HG03060 (cell line): ENCODE data around the gene EEFSEC.

Experiments
- ATAC-seq: cut with Tn5 transposase; IDR thresholded peaks from one replicate; pipeline ENCODE4 v1.9.1; 2021; ENCODE audit warnings: low read depth, moderate number of reproducible peaks; ENCODE audit not compliant: unreplicated experiment

The EEFSEC gene

DNA sequence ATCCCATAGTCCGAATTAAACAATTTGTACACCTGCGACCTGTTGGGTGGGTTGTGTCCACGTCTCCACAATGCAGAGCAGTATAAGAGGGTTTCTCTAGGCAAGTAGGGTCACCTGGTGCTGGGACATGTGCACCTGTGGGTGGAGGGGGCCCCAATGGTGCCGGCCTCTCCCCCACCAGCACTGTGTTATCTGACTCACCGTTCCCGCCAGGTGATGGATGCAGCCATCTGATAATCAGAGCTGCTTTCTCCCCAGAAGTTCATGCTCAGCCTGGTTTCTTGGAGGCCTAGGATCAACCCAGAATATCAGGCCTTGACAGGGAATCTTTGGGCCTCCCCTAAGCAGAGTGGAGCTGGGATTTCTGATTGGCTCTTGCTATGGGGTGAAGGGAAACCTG, 227.4 kb downstream of the EEFSEC start:
- ATAC-seq = no peak

DNA sequence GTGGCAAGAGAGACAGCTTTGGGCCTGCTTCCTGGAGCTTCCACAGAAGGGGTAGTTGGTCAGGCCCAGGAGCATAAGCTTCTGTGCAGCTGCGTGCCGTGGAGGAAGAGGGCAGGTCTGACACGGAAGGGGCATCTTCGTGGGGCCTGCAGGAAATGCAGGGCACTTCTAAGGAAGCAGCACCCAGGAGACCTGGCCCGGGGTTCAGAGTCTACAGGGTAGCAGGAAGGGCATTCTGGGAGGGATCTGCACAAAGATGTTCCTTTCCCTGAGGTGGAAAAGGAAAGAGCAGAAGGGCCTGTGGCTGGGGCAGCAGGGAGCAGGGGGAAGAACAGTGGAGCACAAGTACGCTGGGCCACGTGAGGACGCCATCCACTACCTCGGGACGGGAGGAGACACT, 228.3 kb downstream of the EEFSEC start:
- ATAC-seq = no peak

DNA sequence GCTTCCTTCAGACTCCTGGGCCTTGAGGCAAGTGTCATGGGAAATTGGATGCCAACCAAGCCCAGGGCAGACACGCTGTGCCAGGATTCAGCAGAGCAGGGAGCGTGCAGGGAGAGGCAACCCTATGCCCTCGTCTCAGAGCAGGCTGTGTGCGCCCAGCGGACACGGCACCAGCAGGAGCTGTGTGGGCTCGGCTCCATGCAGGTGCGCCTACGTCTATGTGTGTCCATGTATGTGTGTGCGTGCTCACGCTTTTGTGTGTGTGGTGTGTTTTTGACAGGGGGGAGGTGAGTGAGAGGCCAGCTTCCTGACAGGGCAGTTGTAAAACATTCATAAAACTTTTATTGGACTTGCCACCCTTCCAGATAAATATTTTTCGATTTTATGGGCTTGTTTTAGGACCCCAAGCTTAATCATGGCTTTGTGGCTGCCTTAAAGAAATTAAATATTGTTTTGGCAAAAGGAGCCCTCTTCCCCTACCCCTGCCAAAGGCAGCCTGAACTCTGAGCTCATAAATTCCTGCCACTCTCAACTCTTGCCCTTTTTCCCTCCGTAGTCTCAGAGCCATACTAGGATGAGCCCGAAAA, 229.0 kb downstream of the EEFSEC start:
- no peak for ATAC-seq

DNA sequence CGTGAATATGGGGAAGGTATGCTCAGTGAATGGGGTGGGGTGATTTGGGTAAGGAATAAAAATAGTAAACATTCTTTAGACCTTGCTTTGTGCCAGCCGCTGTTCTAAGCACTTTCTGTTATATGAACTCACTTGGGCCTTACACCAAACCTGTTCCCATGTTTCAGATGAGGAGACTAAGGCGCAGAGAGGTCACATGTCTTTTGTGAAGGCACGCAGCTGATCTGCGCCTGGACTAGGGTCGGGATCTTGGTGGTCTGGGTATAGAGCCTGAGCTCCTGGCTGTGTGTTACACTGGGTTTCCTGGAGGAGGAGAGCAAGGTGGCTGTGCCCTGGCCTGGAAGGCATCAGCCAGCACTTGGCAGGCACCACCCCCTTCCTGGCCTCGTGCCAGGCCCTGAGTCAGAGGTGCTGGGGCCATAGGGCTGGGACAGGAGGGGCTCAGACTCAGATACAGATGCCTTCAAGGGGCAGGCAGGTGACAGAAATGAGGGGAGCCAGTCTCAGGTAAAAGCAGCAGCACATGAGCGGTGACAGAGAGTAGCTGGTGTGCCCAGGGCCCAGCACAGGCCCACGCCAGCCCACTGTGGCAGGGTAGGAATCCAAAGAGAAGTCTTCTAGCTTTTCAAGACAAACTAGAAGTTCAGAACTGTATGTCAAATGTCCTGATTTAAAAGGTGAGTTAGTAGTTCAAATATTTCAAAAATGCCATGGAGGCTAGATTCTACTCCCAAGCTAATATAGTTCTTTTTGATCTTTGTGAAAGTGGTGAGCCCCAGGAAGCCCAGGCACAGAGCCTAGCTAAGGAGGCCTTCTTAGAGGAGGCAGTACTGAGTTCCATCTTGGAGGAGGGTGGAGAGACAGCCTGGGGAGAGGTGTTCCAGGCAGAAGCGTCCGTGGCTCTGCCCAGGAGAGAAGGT, 230.3 kb downstream of the EEFSEC start:
- ATAC-seq = no peak

DNA sequence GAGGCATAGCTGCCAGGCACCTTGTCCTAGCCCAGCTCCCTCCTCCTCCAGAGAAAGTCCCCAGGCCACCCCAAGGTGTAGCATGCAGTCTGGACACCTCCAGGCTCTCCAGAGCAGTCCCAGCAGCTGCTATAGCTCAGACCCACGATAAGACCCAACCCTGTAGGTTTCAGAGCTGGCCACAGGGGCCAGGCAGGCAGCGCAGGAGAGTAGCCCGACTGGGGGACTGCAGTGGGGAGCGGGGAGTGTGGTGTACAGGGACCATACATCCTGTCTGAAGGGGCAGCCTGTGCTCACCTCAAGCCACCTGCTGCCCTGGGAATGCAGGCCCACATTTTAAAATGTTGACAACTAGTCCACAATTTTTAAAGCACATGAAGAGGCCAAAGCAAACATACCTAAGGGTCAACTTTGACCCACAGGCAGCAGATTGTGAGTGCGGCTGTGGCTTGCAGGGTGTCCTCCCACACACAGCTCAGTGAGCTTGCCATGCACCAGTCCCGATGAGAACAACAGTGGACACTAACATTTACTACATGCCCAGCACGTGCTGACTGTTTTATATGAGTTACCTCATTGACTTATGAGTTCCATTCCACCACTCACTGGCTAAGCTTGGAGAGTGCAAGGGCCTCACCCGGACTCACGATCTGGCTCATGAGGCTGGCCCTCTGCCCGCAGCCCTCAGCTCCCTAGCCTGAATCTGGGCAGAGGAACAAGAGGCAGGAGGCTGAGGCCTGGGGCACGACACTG, 232.0 kb downstream of the EEFSEC start:
- ATAC-seq = no peak

DNA sequence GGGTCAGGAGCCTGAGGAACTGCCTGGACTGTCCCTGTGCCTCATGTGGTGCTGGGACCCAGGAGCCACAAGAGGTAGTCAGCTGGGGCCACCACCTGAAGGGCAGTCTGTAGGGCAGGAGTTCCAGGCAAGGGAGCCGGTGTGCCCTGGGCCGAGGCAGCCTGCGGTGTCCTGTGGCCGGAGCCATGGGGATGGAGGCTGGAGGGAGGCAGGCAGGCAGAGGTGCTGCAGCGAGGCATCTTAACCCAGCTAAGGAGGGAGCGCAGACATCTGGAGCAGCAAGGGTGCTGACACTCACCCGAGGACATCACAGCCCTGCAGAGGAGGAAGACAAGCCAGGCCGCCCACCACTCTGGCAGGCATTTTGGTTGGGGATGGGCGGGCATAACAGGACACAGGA, 235.7 kb downstream of the EEFSEC start:
- ATAC-seq = no peak

DNA sequence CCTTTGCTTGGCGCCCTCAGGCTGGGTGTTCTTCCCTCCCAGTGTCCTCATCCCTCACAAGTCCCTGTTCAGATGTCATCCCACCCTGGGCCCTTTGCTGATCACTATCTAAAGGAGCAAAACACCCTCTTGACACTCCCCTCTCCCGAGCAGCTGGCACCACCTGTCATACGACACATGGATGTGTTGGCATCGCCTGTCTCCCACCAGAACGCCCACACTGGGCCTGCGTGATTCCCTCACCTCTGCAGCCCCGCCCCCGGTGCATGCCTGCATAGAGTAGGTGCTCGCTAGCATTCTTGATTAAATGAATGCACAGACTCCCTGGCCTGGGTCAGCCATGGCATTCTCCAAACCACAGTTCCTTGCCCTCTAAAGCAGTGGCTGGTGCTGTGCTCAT, 237.6 kb downstream of the EEFSEC start:
- ATAC-seq = no peak

DNA sequence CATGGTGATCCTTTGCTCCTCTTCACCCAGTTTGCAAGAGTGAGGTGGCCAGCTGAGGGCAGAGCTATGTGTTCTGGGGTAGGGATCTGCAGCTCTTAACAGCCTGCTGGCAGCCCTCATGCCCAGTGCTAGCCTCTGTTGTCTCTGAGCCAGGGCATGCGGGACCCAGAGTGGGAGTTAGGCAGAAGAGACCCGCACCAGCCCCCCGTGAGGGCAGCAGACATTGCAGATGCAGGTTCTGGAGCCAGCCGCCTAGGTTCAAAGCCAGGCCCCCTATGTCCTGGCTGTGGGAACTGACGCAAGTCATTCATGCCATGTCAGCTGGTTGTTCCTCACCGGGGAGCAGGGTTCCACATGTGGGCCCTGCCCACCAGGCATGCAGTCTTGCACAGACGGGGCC, 238.7 kb downstream of the EEFSEC start:
- no peak for ATAC-seq

DNA sequence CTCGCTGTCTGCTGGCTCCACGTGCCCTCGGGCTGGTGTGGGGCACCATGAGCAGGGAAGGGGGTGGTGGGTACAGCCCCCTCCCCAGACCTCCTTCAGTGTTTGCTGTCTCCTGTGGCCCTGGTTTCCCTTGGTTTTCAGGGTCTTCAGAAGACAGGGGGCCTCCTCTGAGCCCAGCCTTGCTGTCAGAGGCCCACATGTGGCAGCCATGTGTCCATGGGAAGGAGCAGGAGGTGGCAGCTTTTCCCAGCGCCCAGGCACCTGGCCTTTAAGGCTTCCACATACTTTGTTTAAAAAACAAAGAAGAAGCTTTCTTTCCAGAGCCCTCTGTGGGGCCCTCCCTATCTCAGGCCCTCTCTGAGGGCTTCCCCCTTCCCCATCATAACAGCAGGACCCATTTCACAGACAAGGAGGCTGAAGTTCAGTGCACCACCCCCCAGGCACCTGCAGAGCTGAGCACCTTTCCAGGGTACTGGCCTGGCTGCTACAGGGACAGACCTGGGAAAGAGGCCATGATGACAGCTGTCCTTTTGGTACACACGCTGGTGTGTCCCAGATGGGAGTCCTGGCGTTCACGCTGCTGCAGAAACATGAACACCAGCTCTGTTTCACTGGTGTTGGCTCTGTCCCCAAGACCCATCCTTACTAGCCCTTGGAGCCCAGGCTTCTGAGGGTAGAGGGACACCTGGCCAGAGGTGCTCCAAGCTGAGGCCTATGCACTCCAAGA, 239.7 kb downstream of the EEFSEC start:
- ATAC-seq = no peak

DNA sequence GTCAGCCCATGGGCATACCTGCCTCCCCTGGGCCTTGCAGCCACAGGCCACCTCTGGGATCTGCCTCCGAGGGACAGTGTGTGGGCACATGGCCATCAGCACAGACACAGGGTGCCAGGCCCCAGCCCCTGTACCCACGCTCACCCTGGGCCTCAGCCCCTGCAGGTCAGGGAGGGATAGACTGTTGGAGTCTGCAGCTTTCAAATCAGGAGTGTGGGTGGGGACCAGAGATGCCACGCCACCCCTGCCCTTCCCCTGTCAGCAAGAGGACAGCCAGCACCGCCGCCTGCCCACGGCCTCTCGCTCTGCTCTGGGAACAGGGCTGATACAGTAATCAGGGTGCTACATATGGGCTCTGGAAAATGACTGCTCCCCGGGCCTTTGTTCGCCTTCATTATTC, 240.8 kb downstream of the EEFSEC start:
- no peak for ATAC-seq

DNA sequence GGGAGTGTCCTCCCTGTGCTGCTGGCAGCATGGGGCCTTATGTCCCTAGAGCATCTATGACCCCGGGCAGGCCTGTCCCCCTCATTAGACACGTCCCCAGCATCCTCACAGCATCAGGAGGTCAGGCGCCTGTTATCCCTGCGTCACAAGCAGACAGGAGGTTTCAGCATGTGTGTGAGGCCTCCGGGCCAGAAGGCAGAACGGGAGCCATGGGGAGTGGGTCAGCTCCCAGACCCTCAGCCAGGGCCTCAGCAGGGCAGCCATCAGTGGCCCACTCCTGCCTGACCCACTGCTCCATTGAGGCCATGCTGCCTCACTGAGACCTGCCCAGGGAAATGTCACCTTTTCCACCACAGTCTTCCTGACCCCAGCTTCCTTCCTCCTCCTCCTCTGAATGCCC, 241.8 kb downstream of the EEFSEC start:
- ATAC-seq = no peak

DNA sequence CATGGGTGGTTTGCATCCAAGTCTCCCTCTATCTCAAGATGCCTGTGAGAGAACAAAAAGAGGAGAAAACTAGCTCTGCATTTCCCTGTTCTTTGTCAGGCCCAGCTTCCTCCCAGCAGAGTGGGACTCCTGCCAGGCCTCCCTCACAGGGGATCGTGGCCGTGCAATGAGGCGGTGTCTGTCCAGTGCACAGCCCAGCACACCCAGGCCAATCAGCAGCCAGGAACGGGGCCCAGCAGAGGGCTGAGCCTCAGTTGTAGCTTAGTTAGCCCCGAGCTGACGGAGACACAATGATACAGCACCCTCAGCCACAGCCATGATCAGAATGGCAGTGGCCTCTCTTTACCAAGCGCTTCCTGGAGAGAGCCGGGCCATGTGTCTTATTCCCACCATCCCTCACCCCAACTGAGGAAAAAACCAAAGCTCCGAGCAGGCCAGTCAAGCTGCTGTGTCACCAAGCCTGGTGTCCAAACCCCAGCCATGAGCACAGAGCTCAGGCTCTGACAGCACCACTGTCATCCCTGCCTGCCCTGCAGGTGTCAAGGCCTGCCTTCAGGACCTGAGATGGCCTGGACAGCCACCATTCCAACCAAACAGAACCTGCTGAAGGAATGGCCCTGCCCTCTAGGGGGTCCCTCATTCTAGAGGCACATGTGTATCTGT, 242.3 kb downstream of the EEFSEC start:
- ATAC-seq = no peak

DNA sequence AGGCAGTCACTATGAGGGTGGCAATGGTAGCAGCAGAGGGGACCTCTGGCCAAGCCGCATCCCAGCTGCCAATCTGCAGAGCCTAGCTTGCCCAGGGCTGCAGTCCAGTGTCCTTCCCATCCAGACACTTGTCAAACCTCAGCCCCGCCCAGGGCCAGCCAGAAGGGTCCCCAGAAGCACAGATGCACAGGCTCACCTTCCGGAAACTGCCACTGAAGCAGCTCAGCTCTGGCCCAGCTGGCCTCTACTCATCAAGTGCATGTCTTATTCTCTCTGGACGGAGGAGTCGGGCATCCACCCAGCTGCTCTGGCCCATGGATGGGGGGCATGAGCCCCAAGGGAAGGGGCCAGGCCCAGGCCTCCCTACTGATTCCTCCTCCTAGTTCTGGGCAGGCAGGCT, 244.2 kb downstream of the EEFSEC start:
- ATAC-seq = no peak

DNA sequence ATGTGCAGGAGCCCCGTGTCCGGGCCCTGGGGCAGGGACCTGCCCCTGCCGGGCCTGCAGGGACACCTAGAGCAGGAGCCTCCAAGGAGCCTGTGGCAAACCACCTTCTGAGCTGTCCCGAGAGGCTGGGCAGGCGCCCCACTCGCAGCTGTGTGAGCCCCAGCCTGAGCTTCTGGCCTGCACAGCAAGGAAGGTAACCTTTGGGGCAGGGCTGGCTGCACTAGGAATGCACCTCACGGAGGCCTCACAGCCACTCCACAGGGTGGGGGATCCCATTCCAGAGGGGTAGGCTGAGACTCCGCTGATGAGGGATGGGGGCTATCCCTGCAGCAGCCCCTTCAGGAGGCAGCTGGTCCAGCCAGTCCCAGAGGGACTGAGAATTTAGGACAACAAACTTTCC, 245.3 kb downstream of the EEFSEC start:
- ATAC-seq = no peak

DNA sequence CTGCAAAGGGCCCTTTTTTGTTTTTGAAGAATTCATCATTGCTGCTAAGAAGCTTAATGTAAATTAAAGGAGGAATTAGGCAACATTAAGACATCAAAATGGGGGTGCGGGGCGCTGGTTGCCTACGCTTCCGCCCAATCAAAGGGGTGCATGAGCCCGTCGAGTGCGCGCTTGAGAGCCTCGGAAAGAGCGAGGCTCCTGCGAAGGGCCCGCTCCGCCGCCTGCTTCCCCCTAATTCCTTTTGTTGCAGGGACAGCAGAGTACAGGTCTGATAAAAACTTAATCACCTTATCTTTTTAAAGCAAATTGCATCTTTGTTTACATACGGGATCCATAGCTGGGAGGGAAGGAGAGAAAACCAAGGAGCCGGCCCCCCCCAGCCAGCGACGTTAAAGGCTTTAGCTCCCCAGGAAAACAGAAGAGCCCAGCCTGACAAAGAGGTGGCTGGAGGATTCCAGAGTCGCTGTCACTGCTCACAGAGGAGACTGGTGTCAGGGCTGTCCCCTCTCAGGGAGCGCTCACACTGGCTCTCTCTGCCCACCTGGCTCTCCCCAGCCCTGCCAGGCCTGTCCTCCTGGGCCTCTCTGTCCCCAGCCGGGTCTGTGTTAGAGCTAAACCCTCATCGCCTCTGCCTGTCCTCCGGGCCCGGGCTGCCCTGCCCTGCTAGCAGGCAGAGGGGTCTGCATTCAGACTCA, 246.1 kb downstream of the EEFSEC start:
- ATAC-seq = no peak

DNA sequence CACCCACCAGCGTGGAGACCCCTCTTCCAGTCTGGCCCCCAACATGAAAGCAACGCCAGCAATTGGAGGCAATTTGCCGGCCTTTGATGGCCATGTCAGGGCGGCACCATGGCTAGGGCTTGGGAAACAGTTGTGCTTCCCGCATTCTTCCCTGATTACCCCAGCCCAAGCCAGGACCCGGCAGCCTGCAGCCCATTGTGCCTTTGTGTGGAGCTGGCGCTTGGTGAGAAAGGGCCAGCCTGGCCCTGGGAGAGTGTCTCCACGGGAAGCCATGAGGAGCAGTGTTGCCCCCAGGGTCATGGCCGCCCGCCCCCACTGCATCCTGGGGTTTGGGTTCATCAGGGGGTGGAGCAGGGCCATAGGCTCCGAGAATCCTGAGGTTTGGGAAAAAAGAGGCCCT, 247.4 kb downstream of the EEFSEC start:
- no peak for ATAC-seq

DNA sequence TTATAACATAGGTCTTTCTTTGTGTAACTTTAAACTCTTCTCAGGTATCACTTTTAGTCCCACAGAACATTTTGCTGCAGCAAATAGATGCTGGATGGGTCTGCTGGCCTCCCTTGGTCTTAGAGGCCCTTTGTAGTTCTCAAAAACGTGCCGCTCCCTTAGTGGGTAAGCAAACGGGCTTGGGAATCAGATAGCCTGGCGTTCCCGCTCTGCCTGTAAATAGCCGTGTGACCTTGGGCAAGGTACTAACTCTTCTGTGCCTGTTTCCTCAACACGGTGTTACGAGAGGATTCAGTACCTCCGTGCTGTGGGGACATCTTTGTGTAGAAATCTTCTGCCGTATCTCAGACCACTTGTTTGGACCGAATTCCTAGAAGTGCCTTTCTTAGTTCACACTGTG, 249.0 kb downstream of the EEFSEC start:
- no peak for ATAC-seq

DNA sequence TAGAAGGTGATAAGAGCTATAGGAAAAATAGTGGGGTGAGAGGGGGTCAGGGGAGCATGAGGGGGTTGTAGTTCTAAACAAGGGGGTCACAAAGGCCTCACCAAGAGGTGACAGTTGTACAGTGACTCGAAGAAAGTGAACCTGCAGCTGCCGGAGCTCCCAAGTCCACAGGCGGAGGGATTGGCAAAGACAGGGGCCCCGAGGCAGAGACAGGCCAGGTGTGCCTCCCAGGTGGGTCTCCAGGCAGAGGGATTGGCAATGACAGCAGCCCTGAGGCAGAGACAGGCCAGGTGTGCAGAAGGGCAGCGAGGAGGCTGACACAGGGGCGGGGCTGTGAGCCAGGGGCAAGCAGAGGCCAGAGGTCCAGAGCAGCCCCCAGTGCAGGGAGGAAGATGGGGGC, 249.7 kb downstream of the EEFSEC start:
- no peak for ATAC-seq

DNA sequence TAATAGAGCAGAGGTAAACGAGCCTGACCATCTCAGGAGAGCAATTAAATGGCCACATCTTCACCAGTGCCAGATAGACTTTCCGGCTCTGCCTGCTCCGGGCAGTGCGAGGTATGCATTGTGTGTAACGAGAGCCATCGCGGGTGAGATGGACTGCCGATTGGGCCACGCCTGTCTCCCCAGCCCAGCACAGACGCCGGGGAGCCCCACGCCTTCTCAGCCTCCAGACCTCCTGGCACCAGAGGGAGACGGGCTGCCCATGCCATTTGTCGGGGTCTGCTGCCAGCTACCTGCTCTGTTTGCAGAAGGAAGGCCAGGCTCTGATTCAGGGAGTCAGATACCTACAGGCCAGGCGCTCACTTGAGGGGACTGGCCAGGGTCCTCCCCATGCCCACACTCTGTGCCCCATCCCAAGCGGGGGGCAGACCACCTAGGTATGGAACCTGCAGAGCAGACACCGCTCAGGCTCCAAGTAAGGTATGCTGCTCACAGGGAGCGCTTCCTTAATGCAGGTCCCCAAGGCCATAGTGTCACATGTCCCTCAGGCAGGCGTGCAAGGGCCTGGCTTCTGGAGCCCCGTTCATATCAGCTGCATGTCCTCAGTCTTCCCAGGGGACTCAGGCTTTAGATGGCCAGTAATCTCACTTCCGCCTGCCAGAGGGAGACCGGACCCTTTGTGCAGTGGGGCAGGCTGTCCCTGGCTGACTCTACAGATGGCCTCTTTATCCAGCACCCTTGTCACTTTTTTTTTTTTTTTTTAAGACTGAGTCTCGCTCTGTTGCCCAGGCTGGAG, 251.2 kb downstream of the EEFSEC start:
- ATAC-seq = no peak
